Upper lobe of left lung (tissue), 4 donors: ENCODE measurements around the gene OR51E1.

Source experiments
- CTCF ChIP-seq, 6 experiments: fragments of 450-650 bp in 4 of 6; fragments of 200-600 bp in 2 of 6; sonication (generic) in 2 of 6; IDR thresholded peaks; one replicate each; pipeline ENCODE4 v1.5.1; 2016 to 2019; ENCODE audit warnings: antibody characterized with exemption in 6 of 6
- EP300 ChIP-seq, 4 donors: sonication (generic); formaldehyde crosslinking; IDR thresholded peaks; one replicate each; pipeline ENCODE4 v1.5.1; 2017; ENCODE audit warnings: antibody characterized with exemption in 4 of 4, control low read depth in 2 of 4
- POLR2A ChIP-seq, 4 donors: fragments of 450-650 bp; IDR thresholded peaks; one replicate each; pipeline ENCODE4 v1.5.1; 2016 to 2017; ENCODE audit warnings: antibody characterized with exemption in 4 of 4, mild to moderate bottlenecking in 2 of 4
- POLR2AphosphoS5 ChIP-seq, 2 donors: sonication (generic); formaldehyde crosslinking; IDR thresholded peaks; one replicate each; pipeline ENCODE4 v1.5.1; 2017; ENCODE audit warnings: antibody characterized with exemption in 2 of 2

GRCh38 chr11:4654635-4655369, 11.0 kb downstream of the OR51E1 start:
- TF ChIP-seq CTCF (IDR thresholded peaks at IDR 0.05) (no peak), POLR2A (IDR thresholded peaks at IDR 0.05) (no peak), EP300 (IDR thresholded peaks at IDR 0.05) (no peak), POLR2AphosphoS5 (IDR thresholded peaks at IDR 0.05) (no peak)
